Osteoblast (primary cell): ENCODE measurements around the gene BPIFB1. TPM values are rescaled to one million over a fixed set of nuclear protein-coding genes. Genes with fewer than 3 reads are reported as not detected.

Experiments used
- DNase-seq: peaks from one replicate; pipeline ENCODE4 v3.0.0; 2011; ENCODE audit warnings: low spot score, mixed read lengths; ENCODE audit not compliant: insufficient read length; ENCODE audit errors: missing footprints
- H2AFZ ChIP-seq: 2 replicates; pipeline ENCODE4 v1.6.0; 2011; ENCODE audit warnings: mild to moderate bottlenecking, low read length
- H3K27ac ChIP-seq: 2 replicates; pipeline ENCODE4 v1.5.1; 2011; ENCODE audit warnings: mild to moderate bottlenecking, low read depth, low read length, moderate library complexity
- H3K27me3 ChIP-seq: 2 replicates; pipeline ENCODE4 v1.6.0; 2012; ENCODE audit warnings: mild to moderate bottlenecking, control low read depth, inconsistent platforms, low read length, moderate library complexity; ENCODE audit not compliant: insufficient read depth
- H3K36me3 ChIP-seq: 2 replicates; pipeline ENCODE4 v1.5.1; 2011; ENCODE audit warnings: mild to moderate bottlenecking, low read length, control low read depth, moderate library complexity; ENCODE audit not compliant: insufficient read depth
- H3K4me1 ChIP-seq: 2 replicates; pipeline ENCODE4 v1.5.1; 2011; ENCODE audit warnings: mild to moderate bottlenecking, low read length, control low read depth, moderate library complexity; ENCODE audit not compliant: insufficient read depth
- H3K4me2 ChIP-seq: 2 replicates; pipeline ENCODE4 v1.6.0; 2011; ENCODE audit warnings: mild to moderate bottlenecking, low read length; ENCODE audit not compliant: insufficient read depth
- H3K4me3 ChIP-seq: fragments of 200-600 bp; sonication (generic); 3 replicates; pipeline ENCODE4 v1.5.1; 2012; ENCODE audit warnings: mild to moderate bottlenecking, low read length, inconsistent platforms; ENCODE audit not compliant: insufficient read depth
- H3K79me2 ChIP-seq: 2 replicates; pipeline ENCODE4 v1.6.0; 2012; ENCODE audit warnings: mild to moderate bottlenecking, low read length, control low read depth, inconsistent platforms; ENCODE audit not compliant: insufficient read depth
- H3K9me3 ChIP-seq: 2 replicates; pipeline ENCODE4 v1.5.1; 2011; ENCODE audit warnings: low read depth, low read length, control low read depth
- H4K20me1 ChIP-seq: 2 replicates; pipeline ENCODE4 v1.6.0; 2012; ENCODE audit warnings: mild to moderate bottlenecking, low read length, control low read depth; ENCODE audit not compliant: insufficient read depth
- CTCF ChIP-seq: IDR thresholded peaks from 2 replicates; pipeline ENCODE4 v1.5.1; 2011; ENCODE audit warnings: mild to moderate bottlenecking, low read depth, low read length, moderate library complexity; ENCODE audit errors: extremely low read depth
- total RNA-seq: library from RNA; depleted of rRNA; stranded (reverse); fragments of >200 nt; gene quantifications from 2 replicates; pipeline ENCODE4 v1.2.3, GENCODE V29; 2012

BPIFB1 gene
- total RNA-seq, 1 donor: not detected

DNA sequence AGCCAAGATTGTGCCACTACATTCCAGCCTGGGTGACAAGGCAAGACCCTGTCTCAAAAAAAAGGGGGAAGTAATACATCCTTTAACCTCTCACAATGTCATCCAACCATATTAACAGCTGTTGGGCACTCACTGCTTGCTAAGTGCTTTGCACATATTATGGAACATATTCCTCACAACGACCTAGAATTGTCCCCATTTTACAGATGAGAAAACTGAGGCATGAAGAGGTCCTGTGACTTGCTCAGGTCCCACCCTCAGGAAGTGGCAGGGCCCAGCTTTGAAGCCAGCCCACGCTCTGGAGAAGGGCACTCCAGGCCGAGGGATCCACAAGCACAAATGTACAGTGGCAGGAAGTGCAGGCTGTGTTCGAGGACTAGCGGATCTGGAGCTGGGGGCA lies 33.3 kb downstream of the BPIFB1 start:
- no peak for DNase-seq
- H2AFZ ChIP-seq: no peak overlapping the region
- TF ChIP-seq CTCF: no peak
- no peak overlapping the region for H3K4me3 ChIP-seq
- no peaks in the 10 kb centered on the region for H4K20me1 ChIP-seq
- no peak overlapping the region for H3K4me2 ChIP-seq
- H3K27ac ChIP-seq: no peak overlapping the region
- H3K27me3 ChIP-seq: peaks cover 28% of the 10 kb centered on the region
- no peaks in the 10 kb centered on the region for H3K79me2 ChIP-seq
- H3K9me3 ChIP-seq: no peaks in the 10 kb centered on the region
- no peaks in the 10 kb centered on the region for H3K4me1 ChIP-seq
- no peaks in the 10 kb centered on the region for H3K36me3 ChIP-seq

DNA sequence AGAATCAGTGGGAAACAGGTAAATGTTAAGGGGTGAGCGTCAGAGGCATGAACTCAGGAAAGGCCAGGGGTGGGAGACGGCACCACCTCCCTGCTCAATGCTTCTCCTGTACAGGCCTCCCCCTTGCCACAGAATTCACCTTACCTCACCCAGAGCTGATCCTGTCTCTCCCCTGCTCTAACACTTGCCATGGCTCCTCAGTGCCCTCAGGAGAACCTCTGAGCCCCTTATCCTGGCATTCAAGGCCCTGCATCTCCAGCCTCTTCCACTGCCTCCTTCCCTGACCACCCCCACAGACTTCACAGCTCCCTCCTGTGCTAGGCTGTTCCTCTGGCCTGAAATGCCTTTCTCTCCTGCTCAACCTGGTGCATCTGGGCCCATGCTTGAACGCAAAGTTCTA lies 33.9 kb downstream of the BPIFB1 start:
- Histone ChIP-seq H3K27me3 (peaks cover 27% of the 10 kb centered on the region), H3K4me3 (no peak overlapping the region), H4K20me1 (no peaks in the 10 kb centered on the region), H3K4me2 (no peak overlapping the region), H3K9me3 (no peaks in the 10 kb centered on the region), H3K4me1 (no peaks in the 10 kb centered on the region), H3K79me2 (no peaks in the 10 kb centered on the region), H2AFZ (no peak overlapping the region), H3K36me3 (no peaks in the 10 kb centered on the region), H3K27ac (no peak overlapping the region)
- TF ChIP-seq CTCF: no peak
- no peak for DNase-seq

- TF ChIP-seq CTCF: no peak
- DNase-seq: no peak
- no peak overlapping the region for H2AFZ ChIP-seq
- no peaks in the 10 kb centered on the region for H4K20me1 ChIP-seq
- no peak overlapping the region for H3K27ac ChIP-seq
- peaks cover 25% of the 10 kb centered on the region for H3K27me3 ChIP-seq
- no peaks in the 10 kb centered on the region for H3K79me2 ChIP-seq
- no peaks in the 10 kb centered on the region for H3K4me1 ChIP-seq
- H3K9me3 ChIP-seq: no peaks in the 10 kb centered on the region
- H3K4me2 ChIP-seq: no peak overlapping the region
- H3K36me3 ChIP-seq: no peaks in the 10 kb centered on the region
- H3K4me3 ChIP-seq: no peak overlapping the region
Observed at GRCh38 chr20:33317424-33318095, 34.5 kb downstream of the BPIFB1 start.

DNA sequence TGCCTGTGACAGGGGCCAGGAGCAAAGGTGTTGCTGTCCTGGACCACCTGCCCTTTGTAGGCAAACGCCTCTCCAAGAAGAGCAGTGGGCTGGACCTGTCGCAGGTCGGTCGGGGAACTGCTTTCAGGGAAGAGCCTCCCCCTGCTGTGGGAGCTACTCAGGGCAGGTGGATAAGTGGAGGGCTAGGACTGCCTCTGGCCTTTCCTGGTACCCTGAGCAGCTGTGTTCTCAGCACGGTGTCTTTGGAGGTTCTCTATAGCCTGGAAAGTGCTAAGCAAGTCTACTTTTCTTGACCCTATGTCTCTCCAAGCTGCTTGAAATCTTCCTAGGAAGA lies 35.0 kb downstream of the BPIFB1 start:
- no peak overlapping the region for H2AFZ ChIP-seq
- no peak overlapping the region for H3K4me2 ChIP-seq
- no peak overlapping the region for H3K4me3 ChIP-seq
- no peaks in the 10 kb centered on the region for H3K36me3 ChIP-seq
- no peaks in the 10 kb centered on the region for H4K20me1 ChIP-seq
- H3K9me3 ChIP-seq: no peaks in the 10 kb centered on the region
- TF ChIP-seq CTCF: no peak
- H3K27ac ChIP-seq: no peak overlapping the region
- H3K4me1 ChIP-seq: no peaks in the 10 kb centered on the region
- H3K79me2 ChIP-seq: no peaks in the 10 kb centered on the region
- peaks cover 22% of the 10 kb centered on the region for H3K27me3 ChIP-seq
- DNase-seq: no peak
